Mesenchymal stem cell (in vitro differentiated cells and primary cell): ENCODE measurements around the gene RPP25L.

Experiments
- DNase-seq: peaks from one replicate; pipeline ENCODE4 v3.0.0-alpha.2; 2013
- H2AFZ ChIP-seq: one replicate; pipeline ENCODE4 v1.6.1; 2013; ENCODE audit warnings: low read depth, mild to moderate bottlenecking, control low read depth, inconsistent platforms, low read length, moderate library complexity
- H2AK5ac ChIP-seq: 2 replicates; pipeline ENCODE4 v1.6.1; 2013; ENCODE audit warnings: low read length, moderate library complexity, mild to moderate bottlenecking, inconsistent platforms; ENCODE audit not compliant: severe bottlenecking
- H2BK120ac ChIP-seq: one replicate; pipeline ENCODE4 v1.6.1; 2013; ENCODE audit warnings: low read depth, mild to moderate bottlenecking, inconsistent platforms, low read length, moderate library complexity
- H2BK12ac ChIP-seq, 2 experiments: one replicate each; pipeline ENCODE4 v1.6.1; 2013; ENCODE audit warnings: inconsistent platforms in 2 of 2, low read length in 2 of 2, mild to moderate bottlenecking in 2 of 2, moderate library complexity in 2 of 2, control low read depth in 1 of 2
- H2BK15ac ChIP-seq: one replicate; pipeline ENCODE4 v1.6.1; 2013; ENCODE audit warnings: mild to moderate bottlenecking, low read depth, inconsistent platforms; ENCODE audit not compliant: poor library complexity, severe bottlenecking
- H2BK5ac ChIP-seq: 2 replicates; pipeline ENCODE4 v1.6.1; 2013; ENCODE audit warnings: low read depth, mild to moderate bottlenecking, low read length, control low read depth, inconsistent platforms; ENCODE audit not compliant: poor library complexity, severe bottlenecking
- H3K14ac ChIP-seq, 2 experiments: one replicate each; pipeline ENCODE4 v1.6.1; 2013; ENCODE audit warnings: inconsistent platforms in 2 of 2, low read length in 2 of 2, control low read depth in 1 of 2, mild to moderate bottlenecking in 1 of 2, moderate library complexity in 1 of 2
- H3K18ac ChIP-seq, 2 experiments: one replicate each; pipeline ENCODE4 v1.6.1; 2013; ENCODE audit warnings: inconsistent platforms in 2 of 2, low read length in 2 of 2, control low read depth in 1 of 2, low read depth in 1 of 2, mild to moderate bottlenecking in 1 of 2
- H3K23ac ChIP-seq, 2 experiments: one replicate each; pipeline ENCODE4 v1.6.1; 2013; ENCODE audit warnings: inconsistent platforms in 2 of 2, low read length in 2 of 2, mild to moderate bottlenecking in 2 of 2, moderate library complexity in 2 of 2, control low read depth in 1 of 2
- H3K27ac ChIP-seq: 2 replicates; pipeline ENCODE4 v1.5.1; 2013; ENCODE audit warnings: mild to moderate bottlenecking, moderate library complexity, low read length, control low read depth, inconsistent platforms; ENCODE audit not compliant: poor library complexity, severe bottlenecking
- H3K27me3 ChIP-seq, 2 experiments: 2 replicates each; pipeline versions ENCODE4 v1.6.1 to v1.7.0; 2013; ENCODE audit warnings: low read length in 2 of 2, mild to moderate bottlenecking in 2 of 2, moderate library complexity in 2 of 2, control low read depth in 1 of 2, inconsistent platforms in 1 of 2; ENCODE audit not compliant: control insufficient read depth in 1 of 2, insufficient read depth in 1 of 2
- H3K36me3 ChIP-seq, 2 experiments: 2 replicates each; pipeline versions ENCODE4 v1.6.1 to v1.7.0; 2013; ENCODE audit warnings: low read length in 2 of 2, control low read depth in 1 of 2, inconsistent platforms in 1 of 2, low read depth in 1 of 2, mild to moderate bottlenecking in 1 of 2; ENCODE audit not compliant: insufficient read depth in 2 of 2, control insufficient read depth in 1 of 2
- H3K4ac ChIP-seq, 2 experiments: one replicate each; pipeline ENCODE4 v1.6.1; 2013; ENCODE audit warnings: inconsistent platforms in 2 of 2, low read length in 2 of 2, mild to moderate bottlenecking in 2 of 2, moderate library complexity in 2 of 2, control low read depth in 1 of 2, low read depth in 1 of 2
- H3K4me1 ChIP-seq: 2 replicates; pipeline ENCODE4 v1.6.1; 2013; ENCODE audit warnings: low read depth, low read length, control low read depth; ENCODE audit not compliant: control insufficient read depth, insufficient read depth
- H3K4me2 ChIP-seq: 2 replicates; pipeline ENCODE4 v1.6.1; 2013; ENCODE audit warnings: low read length, mild to moderate bottlenecking, inconsistent platforms; ENCODE audit not compliant: poor library complexity, severe bottlenecking
- H3K4me3 ChIP-seq, 2 experiments: 2 replicates each; pipeline versions ENCODE4 v1.5.1 to v1.7.0; 2013; ENCODE audit warnings: low read length in 2 of 2, mild to moderate bottlenecking in 2 of 2, control low read depth in 1 of 2, low read depth in 1 of 2; ENCODE audit not compliant: insufficient read depth in 1 of 2
- H3K79me1 ChIP-seq: replicated peaks from 2 replicates; pipeline ENCODE4 v1.6.1; 2013; ENCODE audit warnings: mild to moderate bottlenecking, control low read depth, low read length, inconsistent platforms; ENCODE audit not compliant: poor library complexity, severe bottlenecking
- H3K9ac ChIP-seq: 2 replicates; pipeline ENCODE4 v1.7.0; 2013; ENCODE audit warnings: mild to moderate bottlenecking, low read length, moderate library complexity
- H3K9me3 ChIP-seq: 2 replicates; pipeline ENCODE4 v1.7.0; 2013; ENCODE audit warnings: mild to moderate bottlenecking, low read length; ENCODE audit not compliant: control insufficient read depth
- H4K8ac ChIP-seq: one replicate; pipeline ENCODE4 v1.6.1; 2013; ENCODE audit warnings: inconsistent platforms, mild to moderate bottlenecking, low read length, moderate library complexity
- H4K91ac ChIP-seq: one replicate; pipeline ENCODE4 v1.6.1; 2013; ENCODE audit warnings: mild to moderate bottlenecking, low read length, inconsistent platforms
- WGBS: methylation state at CpG from one replicate; pipeline ENCODE4 v1.1.7; 2013; ENCODE audit warnings: mixed read lengths; 5-methylcytosine and 5-hydroxymethylcytosine counted together

The RPP25L gene

DNA sequence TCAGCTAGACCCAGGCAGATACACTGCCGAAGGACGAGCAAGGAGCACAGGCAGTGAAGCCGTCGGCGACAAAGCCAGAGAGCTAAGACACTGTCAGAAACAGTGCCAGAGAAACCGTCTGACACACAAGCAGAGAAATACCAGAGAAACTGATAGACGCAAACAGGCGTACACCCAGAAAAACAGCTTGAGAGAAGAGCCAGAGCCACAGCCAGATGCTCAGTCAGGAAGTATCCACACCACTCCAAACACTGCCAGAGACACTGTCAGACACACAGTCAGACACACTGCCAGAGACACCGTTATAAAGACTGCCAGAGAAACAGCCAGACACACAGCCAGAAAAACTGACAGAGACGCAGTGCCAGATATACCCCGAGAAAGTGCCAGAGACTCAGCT lies 41.5 kb downstream of the RPP25L start:
- H2BK15ac ChIP-seq, result no peak overlapping the region

GRCh38 chr9:34568774-34569173 lies 43.1 kb downstream of the RPP25L start:
- H4K8ac ChIP-seq, result no peak overlapping the region
- no peak overlapping the region for H3K9ac ChIP-seq
- H2BK120ac ChIP-seq, result no peak overlapping the region
- no peak overlapping the region for H2BK12ac ChIP-seq
- H3K36me3 ChIP-seq, result no peaks in the 10 kb centered on the region
- H3K9me3 ChIP-seq, result no peaks in the 10 kb centered on the region
- H3K79me1 ChIP-seq, result no peaks in the 10 kb centered on the region
- no peak overlapping the region for H3K4me2 ChIP-seq
- no peak overlapping the region for H2BK15ac ChIP-seq
- H3K23ac ChIP-seq, result no peak overlapping the region
- H3K14ac ChIP-seq, result no peak overlapping the region
- H3K27me3 ChIP-seq, result peaks cover 48 to 95% of the 10 kb centered on the region in 2 experiments
- no peak overlapping the region for H3K4me3 ChIP-seq
- no peak overlapping the region for H2AK5ac ChIP-seq
- H2BK5ac ChIP-seq, result no peak overlapping the region
- 74% methylated on average over 12 of the region's 12 CpGs for WGBS
- no peak overlapping the region for H3K4ac ChIP-seq
- DNase-seq, result no peak
- no peak overlapping the region for H3K27ac ChIP-seq
- H4K91ac ChIP-seq, result no peak overlapping the region
- no peak overlapping the region for H3K18ac ChIP-seq
- H3K4me1 ChIP-seq, result no peaks in the 10 kb centered on the region
- no peak overlapping the region for H2AFZ ChIP-seq

More for the DNA sequence above, 41.5 kb downstream of the RPP25L start:
- Histone ChIP-seq H3K4me3 (no peak overlapping the region), H2BK5ac (no peak overlapping the region), H3K9me3 (no peaks in the 10 kb centered on the region), H3K36me3 (no peaks in the 10 kb centered on the region), H4K91ac (no peak overlapping the region), H3K4me2 (no peak overlapping the region), H3K18ac (no peak overlapping the region), H2AFZ (no peak overlapping the region), H3K4ac (no peak overlapping the region), H3K23ac (no peak overlapping the region), H4K8ac (no peak overlapping the region), H3K9ac (peak overlapping the region; percentile 25), H3K4me1 (no peaks in the 10 kb centered on the region), H3K27me3 (peaks cover 47 to 96% of the 10 kb centered on the region in 2 experiments), H3K79me1 (no peaks in the 10 kb centered on the region), H3K27ac (no peak overlapping the region), H3K14ac (no peak overlapping the region), H2BK12ac (no peak overlapping the region), H2AK5ac (no peak overlapping the region), H2BK120ac (no peak overlapping the region)
- WGBS, result 40% methylated on average over 11 of the region's 11 CpGs
- no peak for DNase-seq

- no peak overlapping the region for H4K91ac ChIP-seq
- no peak overlapping the region for H3K14ac ChIP-seq
- H3K4me2 ChIP-seq, result no peak overlapping the region
- H3K4me1 ChIP-seq, result no peaks in the 10 kb centered on the region
- H3K23ac ChIP-seq, result no peak overlapping the region
- H2BK12ac ChIP-seq, result no peak overlapping the region
- H3K36me3 ChIP-seq, result no peaks in the 10 kb centered on the region
- no peak overlapping the region for H3K4me3 ChIP-seq
- H3K79me1 ChIP-seq, result no peaks in the 10 kb centered on the region
- H3K27me3 ChIP-seq, result peaks cover 51 to 95% of the 10 kb centered on the region in 2 experiments
- H2AK5ac ChIP-seq, result no peak overlapping the region
- no peak overlapping the region for H3K18ac ChIP-seq
- H2BK15ac ChIP-seq, result no peak overlapping the region
- no peak overlapping the region for H4K8ac ChIP-seq
- no peak overlapping the region for H3K9ac ChIP-seq
- no peak overlapping the region for H2AFZ ChIP-seq
- H2BK5ac ChIP-seq, result no peak overlapping the region
- DNase-seq, result no peak
- H2BK120ac ChIP-seq, result no peak overlapping the region
- H3K4ac ChIP-seq, result no peak overlapping the region
- no peaks in the 10 kb centered on the region for H3K9me3 ChIP-seq
- WGBS, result 93% methylated on average over 6 of the region's 7 CpGs
- no peak overlapping the region for H3K27ac ChIP-seq
Observed at GRCh38 chr9:34568133-34568532, 43.8 kb downstream of the RPP25L start.

- Histone ChIP-seq H2BK5ac (no peak overlapping the region), H3K18ac (no peak overlapping the region), H2BK12ac (no peak overlapping the region), H3K27me3 (peaks cover 51 to 97% of the 10 kb centered on the region in 2 experiments), H4K91ac (no peak overlapping the region), H3K23ac (no peak overlapping the region), H3K9ac (no peak overlapping the region), H3K79me1 (no peaks in the 10 kb centered on the region), H3K9me3 (peaks cover 5% of the 10 kb centered on the region), H4K8ac (no peak overlapping the region), H2BK15ac (no peak overlapping the region), H2AFZ (no peak overlapping the region), H3K4ac (no peak overlapping the region), H3K4me1 (no peaks in the 10 kb centered on the region), H3K4me2 (no peak overlapping the region), H3K36me3 (no peaks in the 10 kb centered on the region), H2AK5ac (no peak overlapping the region), H3K27ac (no peak overlapping the region), H3K14ac (no peak overlapping the region), H2BK120ac (no peak overlapping the region), H3K4me3 (no peak overlapping the region)
- DNase-seq, result no peak
- 89% methylated on average over 6 of the region's 6 CpGs for WGBS
Observed at GRCh38 chr9:34566972-34567371, 44.9 kb downstream of the RPP25L start.
